K562 (cell line): Measurements from ENCODE around the gene TAS2R39. TPM values are rescaled to one million over a fixed set of nuclear protein-coding genes. Genes with fewer than 3 reads are reported as not detected.

Source experiments
- ATAC-seq: fragments of 200-7000 bp; cut with Tn5 transposase; 3 replicates; pipeline ENCODE4 v1.9.1; 2020; ENCODE audit warnings: moderate library complexity
- BruUV-seq: library from RNA; stranded (reverse); fragments of 400-500 nt; replicated peaks from 2 replicates; lab custom pipeline; 2021; lab: Mats Ljungman, UMichigan
- CTCF ChIA-PET: fragments of 300-600 bp; formaldehyde crosslinking; extraction: SDS; loops from one replicate; lab custom pipeline; 2021; ENCODE audit warnings: low intra/inter-chr PET ratio; lab: Yijun Ruan, JAX
- POLR2A ChIA-PET: fragments of 300-600, 350-650 bp; sonication (Branson Sonifier 250); formaldehyde crosslinking; extraction: SDS; loops from one replicate; lab custom pipeline; 2021; ENCODE audit warnings: antibody characterized with exemption, inconsistent platforms; lab: Yijun Ruan, JAX
- DNase-seq, 4 experiments: peaks; one replicate each; pipeline versions ENCODE4 v3.0.0 to v3.0.0-alpha.2; 2011 to 2018; ENCODE audit warnings: low spot score in 3 of 4, mixed read lengths in 3 of 4; ENCODE audit errors: extremely low read depth in 1 of 4
- FAIRE-seq: peaks from 2 replicates; lab custom pipeline; 2011; peaks lifted over from hg19 to GRCh38; lab: Jason Lieb, UNC
- H2AFZ ChIP-seq: 2 replicates; pipeline ENCODE4 v1.6.0; 2011; ENCODE audit warnings: low read depth, low read length, control low read depth, inconsistent platforms
- H3K27ac ChIP-seq: fragments of 200-600 bp; 3 replicates; pipeline ENCODE4 v1.8.0; 2011; ENCODE audit warnings: low read depth, mild to moderate bottlenecking, control low read depth, inconsistent platforms, low read length, moderate library complexity, mixed read lengths; ENCODE audit errors: extremely low read depth
- H3K27me3 ChIP-seq, 2 experiments: fragments of 300-600 bp in 1 of 2; 2 replicates in 1 of 2; 3 replicates in 1 of 2; pipeline versions ENCODE4 v1.6.0 to v1.8.0; 2011; ENCODE audit warnings: inconsistent platforms in 2 of 2, low read length in 2 of 2, mild to moderate bottlenecking in 1 of 2, mixed read lengths in 1 of 2, moderate library complexity in 1 of 2; ENCODE audit not compliant: control insufficient read depth in 2 of 2, insufficient read depth in 2 of 2
- H3K36me3 ChIP-seq: fragments of 300-600 bp; 3 replicates; pipeline ENCODE4 v1.8.0; 2011; ENCODE audit warnings: mild to moderate bottlenecking, low read length, inconsistent platforms; ENCODE audit not compliant: control insufficient read depth, insufficient read depth
- H3K4me1 ChIP-seq, 2 experiments: fragments of 200-600 bp in 1 of 2; replicated peaks in 1 of 2; 2 replicates in 1 of 2; 3 replicates in 1 of 2; pipeline versions ENCODE4 v1.5.1 to v1.8.0; 2011; ENCODE audit warnings: inconsistent platforms in 2 of 2, low read length in 2 of 2, mild to moderate bottlenecking in 1 of 2, mixed read lengths in 1 of 2, moderate library complexity in 1 of 2; ENCODE audit not compliant: control insufficient read depth in 2 of 2, insufficient read depth in 2 of 2
- H3K4me2 ChIP-seq: 2 replicates; pipeline ENCODE4 v1.6.1; 2011; ENCODE audit warnings: low read length, control low read depth, inconsistent platforms, mixed read lengths; ENCODE audit not compliant: insufficient read depth
- H3K4me3 ChIP-seq: fragments of 200-600 bp; sonication (generic), shearing (Covaris generic); 2 replicates; pipeline ENCODE4 v1.5.1; 2016; ENCODE audit warnings: control low read depth, inconsistent platforms
- H3K79me2 ChIP-seq: fragments of 200-600 bp; 3 replicates; pipeline ENCODE4 v1.8.0; 2011; ENCODE audit warnings: low read length, inconsistent platforms; ENCODE audit not compliant: control insufficient read depth, insufficient read depth
- H3K9ac ChIP-seq, 2 experiments: 2 replicates each; pipeline versions ENCODE4 v1.6.0 to v1.6.1; 2011; ENCODE audit warnings: low read depth in 2 of 2, low read length in 2 of 2, control low read depth in 1 of 2, inconsistent platforms in 1 of 2, mild to moderate bottlenecking in 1 of 2, mixed read lengths in 1 of 2; ENCODE audit not compliant: insufficient read depth in 1 of 2
- H3K9me1 ChIP-seq: one replicate; pipeline ENCODE4 v1.6.0; 2011; ENCODE audit warnings: inconsistent platforms, mild to moderate bottlenecking, low read length, moderate library complexity; ENCODE audit not compliant: control insufficient read depth, insufficient read depth
- H3K9me3 ChIP-seq: replicated peaks from 2 replicates; pipeline ENCODE4 v1.5.1; 2011; ENCODE audit warnings: low read depth, low read length, inconsistent platforms; ENCODE audit not compliant: control insufficient read depth, insufficient read depth
- H4K20me1 ChIP-seq: replicated peaks from 2 replicates; pipeline ENCODE4 v1.6.1; 2011; ENCODE audit warnings: low read length, inconsistent platforms, mixed read lengths; ENCODE audit not compliant: control insufficient read depth, insufficient read depth
- HSF4 ChIP-seq: fragments of 250-450 bp; sonication (Bioruptor Pico); IDR thresholded peaks from 2 replicates; pipeline ENCODE4 v2.1.2; 2022; ENCODE audit warnings: mild to moderate bottlenecking, moderate library complexity, borderline replicate concordance
- PHF20 ChIP-seq: fragments of 450-650 bp; IDR thresholded peaks from 2 replicates; pipeline ENCODE4 v1.6.1; 2018; ENCODE audit not compliant: partially characterized antibody
- POLR2AphosphoS2 ChIP-seq: IDR thresholded peaks from 2 replicates; pipeline ENCODE4 v1.6.1; 2012; ENCODE audit warnings: low read length, improper control_type of control experiment
- POU5F1 ChIP-seq: fragments of 150-350 bp; IDR thresholded peaks from 2 replicates; pipeline ENCODE4 v1.6.1; 2014; ENCODE audit warnings: borderline replicate concordance, low read length, low read depth, mild to moderate bottlenecking; ENCODE audit not compliant: partially characterized antibody
- SP2 ChIP-seq: IDR thresholded peaks from 2 replicates; pipeline ENCODE4 v1.6.1; 2011; ENCODE audit warnings: mild to moderate bottlenecking, low read depth, low read length, moderate library complexity; ENCODE audit not compliant: poor library complexity, severe bottlenecking; ENCODE audit errors: extremely low read depth
- SRSF7 ChIP-seq: fragments of 200-400 bp; formaldehyde crosslinking; optimal IDR thresholded peaks from 2 replicates; pipeline ENCODE3; 2017; ENCODE audit warnings: mild to moderate bottlenecking, low read depth, low read length
- TAF9B ChIP-seq: fragments of 450-650 bp; IDR thresholded peaks from 2 replicates; pipeline ENCODE4 v1.6.1; 2018; ENCODE audit warnings: mild to moderate bottlenecking; ENCODE audit not compliant: partially characterized antibody
- TFE3 ChIP-seq: fragments of 450-650 bp; formaldehyde crosslinking; IDR thresholded peaks from 2 replicates; pipeline ENCODE4 v1.4.0; 2020; ENCODE audit warnings: mild to moderate bottlenecking, mixed read lengths
- XRCC4 ChIP-seq: IDR thresholded peaks from one replicate; pipeline ENCODE4 v1.6.1; 2011; ENCODE audit not compliant: insufficient read depth, insufficient read length; ENCODE audit errors: extremely low read depth
- ZBTB5 ChIP-seq: fragments of 450-650 bp; IDR thresholded peaks from 2 replicates; pipeline ENCODE4 v1.6.1; 2017; ENCODE audit warnings: antibody characterized with exemption
- ZNF655 ChIP-seq: fragments of 250-450 bp; sonication (Bioruptor Pico); IDR thresholded peaks from 2 replicates; pipeline ENCODE4 v1.5.0; 2021
- ZNF77 ChIP-seq: fragments of 250-450 bp; sonication (Bioruptor Pico); IDR thresholded peaks from 2 replicates; pipeline ENCODE4 v1.5.0; 2020
- WGBS: fragments of 100-300 bp; shearing (Covaris generic); methylation state at CpG from one replicate; pipeline ENCODE4 v1.1.6; 2016; ENCODE audit warnings: low coverage, mixed read lengths; ENCODE audit not compliant: insufficient coverage; ENCODE audit errors: missing lambda C conversion rate; 5-methylcytosine and 5-hydroxymethylcytosine counted together
- in situ Hi-C: fragments of 300-500 bp; cut with MboI; formaldehyde crosslinking; loops from 4 replicates; pipeline ENCODE4 v1.15.0; 2018; ENCODE audit warnings: inconsistent platforms, mixed read lengths
- intact Hi-C: fragments of 100-400 bp; cut with micrococcal nuclease; formaldehyde crosslinking; loops from 2 replicates; pipeline ENCODE4 v1.14.2; 2022
- polyA plus RNA-seq, 8 experiments: library from polyadenylated mRNA; depleted of rRNA in 4 of 8; stranded (reverse) in 5 of 8; unstranded in 3 of 8; fragments of >200 nt; fragmentation: Nextera tagmentation in 2 of 8; fragmentation: Illumina TruSeq in 1 of 8; extraction: Ambion mirVana in 2 of 8; extraction: Trizol in 1 of 8; gene quantifications; 2 replicates each; pipeline versions ENCODE4 v1.2.1 to v1.2.3, GENCODE V29; 2011 to 2014; ENCODE audit warnings: inconsistent platforms in 1 of 8, missing spikeins in 1 of 8
- total RNA-seq, 7 experiments: library from RNA; depleted of rRNA in 6 of 7; stranded (reverse); fragments of >200 nt in 6 of 7; fragmentation: Illumina TruSeq in 2 of 7; extraction: Trizol in 2 of 7; gene quantifications; 2 replicates each; pipeline versions ENCODE4 v1.2.1 to v1.2.3, GENCODE V29; 2011 to 2021; ENCODE audit warnings: low replicate concordance in 1 of 7

The TAS2R39 gene
- total and polyA plus RNA-seq, 9 of the 15 experiments (the other 6 are each of a cell fraction or from before 2014, with no cell fraction given), result not detected

GRCh38 chr7:143181349-143181748, 1.9 kb upstream of the TAS2R39 start:
- H3K36me3 ChIP-seq, result no peaks in the 10 kb centered on the region
- no peak for TF ChIP-seq POU5F1
- no peak for TF ChIP-seq ZNF655
- no peak for TF ChIP-seq TAF9B
- no peak for TF ChIP-seq ZBTB5
- TF ChIP-seq ZNF77 (CRISPR knock-in tag), result no peak
- no peak for TF ChIP-seq XRCC4
- no peak for TF ChIP-seq POLR2AphosphoS2
- TF ChIP-seq HSF4 (CRISPR knock-in tag), result no peak
- TF ChIP-seq PHF20, result no peak
- TF ChIP-seq TFE3 (CRISPR knock-in tag), result no peak
- TF ChIP-seq SP2, result no peak
- TF ChIP-seq SRSF7, result no peak
- no peak overlapping the region for H3K4me2 ChIP-seq
- CTCF ChIA-PET, result no interaction called here
- in situ Hi-C loops, result no loop called here
- intact Hi-C loops, result no loop called here
- no peak overlapping the region for H3K27ac ChIP-seq
- no peaks in the 10 kb centered on the region for H3K79me2 ChIP-seq
- FAIRE-seq (no peak), DNase-seq (no peak), ATAC-seq (peak; percentile 59; the same call in 2 of the 3 replicates)
- no peak overlapping the region for H3K4me3 ChIP-seq
- no peaks in the 10 kb centered on the region for H4K20me1 ChIP-seq
- BruUV-seq, result no TSS peak
- H3K9ac ChIP-seq, result no peak overlapping the region
- POLR2A ChIA-PET, result no interaction called here
- H3K4me1 ChIP-seq, result no peaks in the 10 kb centered on the region
- H3K27me3 ChIP-seq, result peaks cover 0 to 5% of the 10 kb centered on the region in 2 experiments; a peak in 1 of 5 replicates
- H2AFZ ChIP-seq, result no peak overlapping the region
- 2% methylated on average over 2 of the region's 2 CpGs for WGBS
- H3K9me1 ChIP-seq, result no peaks in the 10 kb centered on the region
- H3K9me3 ChIP-seq, result no peaks in the 10 kb centered on the region
